GM19099 (cell line): Measurements from ENCODE around the gene FOSB.

Experiments used
- POLR2A ChIP-seq: IDR thresholded peaks from 3 replicates; pipeline ENCODE4 v1.6.1; 2011; ENCODE audit warnings: low read depth; ENCODE audit not compliant: insufficient read length; ENCODE audit errors: extremely low read depth

FOSB gene

GRCh38 chr19:45514376-45515051 lies 46.7 kb downstream of the FOSB start:
- TF ChIP-seq POLR2A, result no peak

DNA sequence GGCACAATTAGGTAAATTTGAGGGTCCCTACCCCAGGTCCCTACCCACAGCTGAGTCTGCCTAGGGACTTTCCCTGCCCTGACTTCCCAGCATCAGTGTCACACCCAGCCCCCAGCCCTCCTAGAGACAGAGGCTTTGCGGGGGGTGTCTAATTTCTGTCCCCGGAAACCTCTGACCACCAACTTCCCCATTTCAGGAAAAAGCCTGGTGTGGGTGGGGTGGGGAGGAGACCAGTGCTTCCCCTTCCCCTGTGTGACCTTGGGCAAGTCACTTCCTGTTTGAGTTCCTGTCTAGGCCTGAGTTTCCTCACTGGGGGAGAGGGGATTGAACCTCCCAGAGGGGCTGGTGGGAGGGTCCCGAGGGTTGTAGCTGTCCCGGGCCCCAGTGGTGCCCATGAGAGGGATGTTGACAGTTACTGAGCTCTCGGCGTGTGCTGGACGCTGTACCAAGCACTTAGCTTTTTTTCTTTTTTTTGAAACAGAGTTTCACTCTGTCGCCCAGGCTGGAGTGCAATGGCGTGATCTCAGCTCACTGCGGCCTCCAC lies 47.4 kb downstream of the FOSB start:
- TF ChIP-seq POLR2A, result peak; percentile 27

- TF ChIP-seq POLR2A, result no peak
These were observed 48.1 kb downstream of the FOSB start for GRCh38 chr19:45515807-45516401.

GRCh38 chr19:45517238-45517637 lies 49.4 kb downstream of the FOSB start:
- no peak for TF ChIP-seq POLR2A

DNA sequence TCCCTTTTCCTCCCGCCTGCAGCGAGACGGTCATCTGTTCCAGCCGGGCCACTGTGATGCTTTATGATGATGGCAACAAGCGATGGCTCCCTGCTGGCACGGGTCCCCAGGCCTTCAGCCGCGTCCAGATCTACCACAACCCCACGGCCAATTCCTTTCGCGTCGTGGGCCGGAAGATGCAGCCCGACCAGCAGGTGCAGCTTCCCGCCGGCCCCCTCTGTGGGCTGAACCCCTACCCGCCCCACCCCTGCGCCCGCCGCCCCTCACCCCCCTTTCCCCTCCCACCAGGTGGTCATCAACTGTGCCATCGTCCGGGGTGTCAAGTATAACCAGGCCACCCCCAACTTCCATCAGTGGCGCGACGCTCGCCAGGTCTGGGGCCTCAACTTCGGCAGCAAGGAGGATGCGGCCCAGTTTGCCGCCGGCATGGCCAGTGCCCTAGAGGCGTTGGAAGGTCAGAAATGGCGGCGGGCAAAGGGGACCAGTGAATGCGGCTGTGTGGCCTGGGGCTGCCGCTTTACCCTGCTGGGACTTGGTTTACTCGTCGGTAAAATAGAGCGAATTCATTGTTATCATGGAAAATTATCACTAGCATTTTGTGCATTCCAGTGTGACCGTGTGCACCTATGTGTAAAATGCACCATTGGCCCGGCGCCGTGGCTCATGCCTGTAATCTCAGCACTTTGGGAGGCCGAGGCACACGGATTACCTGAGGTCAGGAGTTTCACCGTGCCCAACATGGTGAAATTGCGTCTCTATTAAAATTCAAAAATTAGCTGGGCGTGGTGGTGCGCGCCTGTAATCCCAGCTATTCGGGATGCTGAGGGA lies 50.1 kb downstream of the FOSB start:
- no peak for TF ChIP-seq POLR2A

DNA sequence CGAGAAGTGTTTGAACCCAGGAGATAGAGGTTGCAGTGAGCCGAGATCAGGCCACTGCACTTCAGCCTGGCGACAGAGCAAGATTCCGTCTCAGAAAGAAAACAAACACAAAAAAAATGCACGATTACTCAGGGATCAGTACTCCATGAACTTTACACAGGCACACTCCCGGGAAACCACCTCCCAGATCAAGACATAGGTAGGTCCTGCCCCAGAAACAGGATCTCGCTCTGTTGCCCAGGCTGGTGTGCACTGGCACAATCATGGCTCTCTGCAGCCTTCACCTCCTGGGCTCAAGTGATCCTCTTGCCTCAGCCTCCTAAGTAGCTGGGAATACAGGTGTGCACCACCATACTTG lies 50.7 kb downstream of the FOSB start:
- TF ChIP-seq POLR2A, result no peak

DNA sequence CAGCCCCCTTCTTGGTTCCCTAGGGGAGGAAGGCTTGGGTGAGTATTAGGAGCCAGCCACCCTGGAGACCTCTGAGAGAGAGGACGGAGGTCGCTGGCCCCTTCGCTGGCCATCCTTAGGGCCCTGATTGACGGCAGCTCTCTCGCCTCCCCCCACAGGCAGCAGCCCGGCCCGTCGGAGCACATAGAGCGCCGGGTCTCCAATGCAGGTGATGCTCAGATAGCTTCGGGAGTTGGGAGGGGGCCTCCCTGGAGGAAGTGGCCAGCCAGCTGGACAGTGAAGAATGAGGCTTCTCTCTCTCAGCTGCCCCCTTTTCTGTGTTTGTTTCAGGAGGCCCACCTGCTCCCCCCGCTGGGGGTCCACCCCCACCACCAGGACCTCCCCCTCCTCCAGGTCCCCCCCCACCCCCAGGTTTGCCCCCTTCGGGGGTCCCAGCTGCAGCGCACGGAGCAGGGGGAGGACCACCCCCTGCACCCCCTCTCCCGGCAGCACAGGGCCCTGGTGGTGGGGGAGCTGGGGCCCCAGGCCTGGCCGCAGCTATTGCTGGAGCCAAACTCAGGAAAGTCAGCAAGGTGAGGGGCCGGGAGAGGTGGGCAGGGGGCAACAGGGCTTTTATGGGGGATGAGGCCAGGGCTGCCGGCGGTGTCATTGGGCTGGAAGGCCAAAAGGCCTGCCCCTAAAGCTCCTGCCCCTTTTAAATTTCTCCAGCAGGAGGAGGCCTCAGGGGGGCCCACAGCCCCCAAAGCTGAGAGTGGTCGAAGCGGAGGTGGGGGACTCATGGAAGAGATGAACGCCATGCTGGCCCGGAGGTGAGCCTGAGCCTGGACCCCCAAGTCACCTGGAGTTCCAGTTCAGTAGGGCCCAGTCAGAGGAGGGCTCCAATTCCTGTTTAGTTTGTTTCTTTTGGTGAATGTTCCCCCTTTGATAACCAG lies 54.5 kb downstream of the FOSB start:
- TF ChIP-seq POLR2A, result no peak

DNA sequence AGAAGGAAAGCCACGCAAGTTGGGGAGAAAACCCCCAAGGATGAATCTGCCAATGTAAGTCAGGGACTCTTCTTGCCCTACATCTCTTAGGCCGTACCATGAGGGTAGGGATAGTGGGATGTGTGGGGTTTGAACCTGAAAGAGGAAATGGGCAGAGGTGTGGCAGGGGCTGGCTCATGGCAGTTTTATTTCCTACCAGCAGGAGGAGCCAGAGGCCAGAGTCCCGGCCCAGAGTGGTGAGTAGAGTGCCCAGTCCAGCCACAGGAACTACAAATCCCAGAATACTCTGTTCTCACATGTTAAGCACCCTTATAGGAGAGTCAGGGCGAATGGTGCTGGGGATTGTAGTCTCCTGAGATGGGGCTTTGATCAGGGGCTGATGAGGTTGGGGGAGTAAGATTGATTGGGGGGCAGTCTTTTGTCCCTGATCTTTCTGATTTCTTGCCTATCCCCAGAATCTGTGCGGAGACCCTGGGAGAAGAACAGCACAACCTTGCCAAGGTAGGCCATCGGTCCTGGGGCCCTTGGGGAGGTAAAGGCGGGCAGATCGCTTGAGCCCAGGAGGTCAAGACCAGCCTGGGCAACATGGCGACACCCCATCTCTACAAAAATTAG lies 56.0 kb downstream of the FOSB start:
- no peak for TF ChIP-seq POLR2A

DNA sequence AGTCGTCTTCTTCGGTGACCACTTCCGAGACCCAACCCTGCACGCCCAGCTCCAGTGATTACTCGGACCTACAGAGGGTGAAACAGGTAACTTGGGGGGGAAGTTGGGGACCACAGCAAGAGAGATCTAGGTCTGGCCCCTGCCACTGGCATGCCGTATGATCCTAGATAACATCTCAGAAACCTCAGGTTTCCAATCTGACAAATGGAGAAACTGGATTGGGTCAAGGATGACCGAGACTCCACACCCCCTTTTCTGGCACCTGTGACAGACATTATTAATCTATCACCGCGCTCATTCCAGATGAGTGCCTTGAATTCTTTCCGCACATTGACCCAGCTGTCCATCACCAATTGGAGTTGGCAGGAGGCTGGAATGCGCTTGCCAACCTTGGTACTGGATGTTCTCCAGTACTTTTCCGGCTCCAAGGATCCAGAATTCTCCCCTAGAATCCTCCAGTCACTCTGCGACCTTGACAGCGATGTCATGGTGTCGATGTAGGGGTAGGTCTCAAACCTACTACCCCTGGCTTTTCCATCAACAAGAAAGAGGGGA lies 56.9 kb downstream of the FOSB start:
- TF ChIP-seq POLR2A, result no peak
